ENCODE measurements around the gene C16orf89.
A peak's percentile ranks its signal among the peaks of the same experiment; 100 is the strongest.

Gene C16orf89

GRCh38 chr16:5069048-5069447 is 3.3 kb upstream of the C16orf89 start:
- H3K9me3 ChIP-seq (ENCODE audit: insufficient read depth, low read depth, low read length): no peaks in the 10 kb centered on the region
- no peak overlapping the region for H3K4me3 ChIP-seq (ENCODE audit: low read length)
- H3K36me3 ChIP-seq (ENCODE audit: insufficient read depth, low read depth, low read length): peaks cover 8% of the 10 kb centered on the region
- H3K9ac ChIP-seq (ENCODE audit: low read depth, low read length): no peak overlapping the region
- 0 out of 2 replicates have a peak, but pooled peaks cover 4% of the 10 kb centered on the region for H3K4me1 ChIP-seq (ENCODE audit: insufficient read depth, low read length)
- H3K27me3 ChIP-seq (ENCODE audit: insufficient read depth, low read length): no peaks in the 10 kb centered on the region
- no peak overlapping the region for H3K27ac ChIP-seq (ENCODE audit: low read length)

DNA sequence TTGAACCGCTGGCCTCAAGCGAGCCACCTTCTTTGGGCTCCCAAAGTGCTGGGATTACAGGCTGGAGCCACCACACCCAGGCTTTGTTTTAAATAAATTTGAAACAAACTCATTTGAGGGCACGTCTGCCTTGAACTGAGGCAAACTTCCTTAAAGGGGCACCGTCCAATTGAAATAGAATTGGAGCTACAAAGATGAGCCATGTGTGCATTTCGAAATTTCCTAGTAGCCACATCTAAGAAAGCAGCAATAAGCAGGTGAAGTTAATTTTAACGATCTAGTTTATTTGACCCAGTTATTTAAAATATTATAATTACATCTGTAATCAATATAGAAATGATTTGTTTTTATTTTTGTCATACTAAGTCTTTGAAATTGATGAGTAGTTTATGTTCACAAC is 755 bp upstream of the C16orf89 start:
- Histone ChIP-seq H3K9me3 (ENCODE audit: insufficient read depth, low read depth, low read length) (no peaks in the 10 kb centered on the region), H3K36me3 (ENCODE audit: insufficient read depth, low read depth, low read length) (no peaks in the 10 kb centered on the region), H3K9ac (ENCODE audit: low read depth, low read length) (no peak overlapping the region), H3K4me1 (ENCODE audit: insufficient read depth, low read length) (no peaks in the 10 kb centered on the region), H3K4me3 (ENCODE audit: low read length) (no peak overlapping the region), H3K27me3 (ENCODE audit: insufficient read depth, low read length) (no peaks in the 10 kb centered on the region), H3K27ac (ENCODE audit: low read length) (no peak overlapping the region)

DNA sequence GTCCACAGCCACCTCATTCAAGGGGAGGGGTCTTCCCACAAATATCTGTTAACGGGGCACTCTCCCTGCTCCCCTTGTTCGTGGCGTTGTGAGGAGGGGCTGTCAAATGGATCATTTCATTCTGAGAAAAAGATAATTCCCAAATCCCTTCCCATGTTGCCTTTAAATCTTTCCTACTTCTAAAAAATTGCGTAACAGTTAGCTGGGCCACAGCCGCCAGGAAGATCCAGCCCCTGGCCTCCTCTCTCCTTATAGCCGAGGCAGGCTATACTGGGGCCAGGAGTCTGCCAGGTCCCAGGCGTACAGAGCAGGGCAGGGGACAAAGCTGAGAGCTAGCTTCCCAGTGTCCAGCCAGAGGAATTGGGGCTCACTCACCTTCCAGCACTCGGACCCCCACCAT is 430 bp downstream of the C16orf89 start:
- Histone ChIP-seq H3K9me3 (ENCODE audit: insufficient read depth, low read depth, low read length) (no peaks in the 10 kb centered on the region), H3K27ac (ENCODE audit: low read length) (no peak overlapping the region), H3K36me3 (ENCODE audit: insufficient read depth, low read depth, low read length) (no peaks in the 10 kb centered on the region), H3K4me3 (ENCODE audit: low read length) (no peak overlapping the region), H3K9ac (ENCODE audit: low read depth, low read length) (no peak overlapping the region), H3K4me1 (ENCODE audit: insufficient read depth, low read length) (peaks cover under 1% of the 10 kb centered on the region; the same call in 1 of the 2 replicates), H3K27me3 (ENCODE audit: insufficient read depth, low read length) (no peaks in the 10 kb centered on the region)

GRCh38 chr16:5064915-5065314 is 841 bp downstream of the C16orf89 start:
- no peak overlapping the region for H3K4me3 ChIP-seq (ENCODE audit: low read length)
- H3K9me3 ChIP-seq (ENCODE audit: insufficient read depth, low read depth, low read length): no peaks in the 10 kb centered on the region
- H3K4me1 ChIP-seq (ENCODE audit: insufficient read depth, low read length): peaks cover 5% of the 10 kb centered on the region; the same call in 1 of the 2 replicates
- no peaks in the 10 kb centered on the region for H3K36me3 ChIP-seq (ENCODE audit: insufficient read depth, low read depth, low read length)
- no peak overlapping the region for H3K9ac ChIP-seq (ENCODE audit: low read depth, low read length)
- no peaks in the 10 kb centered on the region for H3K27me3 ChIP-seq (ENCODE audit: insufficient read depth, low read length)
- no peak overlapping the region for H3K27ac ChIP-seq (ENCODE audit: low read length)

GRCh38 chr16:5062790-5063765 is 2.7 kb downstream of the C16orf89 start:
- H3K4me1 ChIP-seq (ENCODE audit: insufficient read depth, low read length): peaks cover 8% of the 10 kb centered on the region; the same call in 1 of the 2 replicates
- no peak overlapping the region for H3K9ac ChIP-seq (ENCODE audit: low read depth, low read length)
- no peaks in the 10 kb centered on the region for H3K27me3 ChIP-seq (ENCODE audit: insufficient read depth, low read length)
- no peak overlapping the region for H3K4me3 ChIP-seq (ENCODE audit: low read length)
- H3K36me3 ChIP-seq (ENCODE audit: insufficient read depth, low read depth, low read length): no peaks in the 10 kb centered on the region
- no peak overlapping the region for H3K27ac ChIP-seq (ENCODE audit: low read length)
- no peaks in the 10 kb centered on the region for H3K9me3 ChIP-seq (ENCODE audit: insufficient read depth, low read depth, low read length)

GRCh38 chr16:5062051-5062450 is 3.7 kb downstream of the C16orf89 start:
- H3K4me3 ChIP-seq (ENCODE audit: low read length): no peak overlapping the region
- H3K27me3 ChIP-seq (ENCODE audit: insufficient read depth, low read length): no peaks in the 10 kb centered on the region
- peaks cover 8% of the 10 kb centered on the region; the same call in 1 of the 2 replicates for H3K4me1 ChIP-seq (ENCODE audit: insufficient read depth, low read length)

GRCh38 chr16:5060073-5060641 is 5.6 kb downstream of the C16orf89 start:
- H3K36me3 ChIP-seq (ENCODE audit: insufficient read depth, low read depth, low read length): no peaks in the 10 kb centered on the region
- H3K9ac ChIP-seq (ENCODE audit: low read depth, low read length): no peak overlapping the region; the same call in 1 of the 2 replicates
- no peaks in the 10 kb centered on the region for H3K27me3 ChIP-seq (ENCODE audit: insufficient read depth, low read length)
- H3K4me1 ChIP-seq (ENCODE audit: insufficient read depth, low read length): peaks cover 8% of the 10 kb centered on the region; the same call in 1 of the 2 replicates
- H3K4me3 ChIP-seq (ENCODE audit: low read length): no peak overlapping the region
- no peaks in the 10 kb centered on the region for H3K9me3 ChIP-seq (ENCODE audit: insufficient read depth, low read depth, low read length)
- no peak overlapping the region for H3K27ac ChIP-seq (ENCODE audit: low read length)

More at GRCh38 chr16:5062051-5062450, 3.7 kb downstream of the C16orf89 start:
- Histone ChIP-seq H3K9ac (ENCODE audit: low read depth, low read length) (no peak overlapping the region), H3K9me3 (ENCODE audit: insufficient read depth, low read depth, low read length) (no peaks in the 10 kb centered on the region), H3K36me3 (ENCODE audit: insufficient read depth, low read depth, low read length) (no peaks in the 10 kb centered on the region), H3K27ac (ENCODE audit: low read length) (no peak overlapping the region)

DNA sequence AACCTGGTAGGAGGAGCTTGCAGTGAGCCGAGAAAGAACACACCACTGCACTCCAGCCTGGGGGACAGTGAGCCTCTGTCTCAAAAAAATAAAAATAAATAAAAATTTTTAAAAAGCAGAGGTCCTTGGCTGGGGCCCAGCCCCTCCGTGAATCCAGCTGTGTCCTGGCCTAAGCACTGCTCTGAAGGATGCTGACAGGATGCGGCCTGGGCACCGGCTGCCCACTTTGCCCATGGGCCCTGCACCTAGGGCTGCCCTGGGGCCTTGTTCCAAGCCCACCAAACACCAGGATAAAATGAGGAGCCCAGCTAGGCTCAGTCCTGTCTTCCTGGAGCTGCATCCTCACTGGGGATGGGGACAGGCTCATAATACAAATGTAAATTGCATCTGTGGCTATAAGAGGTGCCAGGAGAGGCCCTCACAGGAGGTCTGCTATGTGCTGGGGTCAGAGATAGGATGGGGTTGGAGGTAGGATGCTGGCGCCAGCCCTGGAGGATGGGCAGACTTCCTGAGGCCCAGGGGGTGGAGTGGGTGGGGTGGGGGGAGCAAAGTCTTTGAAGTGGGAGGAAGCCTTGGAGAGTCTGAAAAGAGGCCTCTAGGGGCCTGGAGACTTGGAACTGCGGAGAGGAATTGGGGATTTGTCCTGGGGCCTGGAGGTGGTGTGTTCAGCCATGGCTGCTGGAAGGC is 6.2 kb downstream of the C16orf89 start:
- H3K27ac ChIP-seq (ENCODE audit: low read length): no peak overlapping the region
- no peak overlapping the region; the same call in 1 of the 2 replicates for H3K9ac ChIP-seq (ENCODE audit: low read depth, low read length)
- no peak overlapping the region for H3K4me3 ChIP-seq (ENCODE audit: low read length)
- no peaks in the 10 kb centered on the region for H3K36me3 ChIP-seq (ENCODE audit: insufficient read depth, low read depth, low read length)
- H3K27me3 ChIP-seq (ENCODE audit: insufficient read depth, low read length): no peaks in the 10 kb centered on the region
- H3K9me3 ChIP-seq (ENCODE audit: insufficient read depth, low read depth, low read length): no peaks in the 10 kb centered on the region
- peaks cover 8% of the 10 kb centered on the region; the same call in 1 of the 2 replicates for H3K4me1 ChIP-seq (ENCODE audit: insufficient read depth, low read length)

DNA sequence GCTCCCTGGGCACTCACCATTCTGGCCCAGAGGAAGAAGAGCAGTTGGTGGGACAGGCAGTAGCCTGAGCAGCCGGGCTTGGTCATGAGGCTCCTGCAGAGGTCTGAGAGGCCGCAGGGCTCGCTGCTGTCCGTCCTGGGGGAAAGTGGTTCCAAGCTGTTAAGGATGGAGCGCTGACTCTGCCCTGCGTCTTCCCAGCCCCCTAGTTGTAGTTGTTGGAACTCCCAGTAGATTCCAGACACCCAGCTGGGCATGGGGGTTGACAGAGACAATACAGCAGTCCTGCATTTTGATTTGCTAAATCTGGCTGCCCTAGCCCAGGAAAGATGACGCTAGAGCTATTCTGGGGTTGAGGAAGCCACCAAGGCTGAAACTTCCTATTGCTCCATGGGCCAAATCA is 7.3 kb downstream of the C16orf89 start:
- H3K36me3 ChIP-seq (ENCODE audit: insufficient read depth, low read depth, low read length): no peaks in the 10 kb centered on the region
- no peaks in the 10 kb centered on the region for H3K27me3 ChIP-seq (ENCODE audit: insufficient read depth, low read length)
- H3K4me3 ChIP-seq (ENCODE audit: low read length): no peak overlapping the region; the same call in 1 of the 2 replicates
- peaks cover 8% of the 10 kb centered on the region; the same call in 1 of the 2 replicates for H3K4me1 ChIP-seq (ENCODE audit: insufficient read depth, low read length)
- peak overlapping the region; percentile 61; the same call in 1 of the 2 replicates for H3K9ac ChIP-seq (ENCODE audit: low read depth, low read length)
- H3K27ac ChIP-seq (ENCODE audit: low read length): peak overlapping the region; percentile 77
- no peaks in the 10 kb centered on the region for H3K9me3 ChIP-seq (ENCODE audit: insufficient read depth, low read depth, low read length)

DNA sequence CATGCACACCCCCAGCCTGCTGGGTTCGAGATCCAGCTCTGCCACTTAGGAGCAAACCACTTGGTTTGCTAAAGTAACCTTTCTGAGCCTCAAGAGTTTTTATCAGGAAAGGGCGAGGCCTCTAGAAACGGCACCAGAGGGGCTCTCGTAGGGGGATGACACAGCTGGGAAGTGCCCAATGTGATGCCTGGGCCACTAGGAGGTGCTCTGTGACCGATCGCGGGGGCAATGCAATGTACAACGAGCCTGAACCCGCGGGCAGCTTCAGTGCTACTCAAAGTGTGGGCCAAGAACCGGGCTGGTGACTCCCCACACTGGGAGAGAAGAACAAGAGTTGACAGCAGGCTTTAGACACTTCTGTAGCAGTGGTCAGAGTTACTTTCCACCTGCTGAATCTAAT is 9.4 kb downstream of the C16orf89 start:
- Histone ChIP-seq H3K4me3 (ENCODE audit: low read length) (no peak overlapping the region), H3K27me3 (ENCODE audit: insufficient read depth, low read length) (no peaks in the 10 kb centered on the region), H3K4me1 (ENCODE audit: insufficient read depth, low read length) (peaks cover 8% of the 10 kb centered on the region; the same call in 1 of the 2 replicates), H3K9ac (ENCODE audit: low read depth, low read length) (no peak overlapping the region), H3K27ac (ENCODE audit: low read length) (no peak overlapping the region), H3K9me3 (ENCODE audit: insufficient read depth, low read depth, low read length) (no peaks in the 10 kb centered on the region), H3K36me3 (ENCODE audit: insufficient read depth, low read depth, low read length) (no peaks in the 10 kb centered on the region)

Data from iPS-20b (cell line).